GM19395 (cell line): ENCODE data around the gene VAT1L.
"Not testable (repeated sequence)": the region's sequence is repeated elsewhere in the genome, so short reads cannot be mapped to it uniquely, and the experiment has no call there.

Source experiments
- ATAC-seq: cut with Tn5 transposase; IDR thresholded peaks from one replicate; pipeline ENCODE4 v1.9.1; 2021; ENCODE audit warnings: mild to moderate bottlenecking, moderate library complexity; ENCODE audit not compliant: unreplicated experiment

Gene VAT1L

GRCh38 chr16:77986011-77986740, 197.8 kb downstream of the VAT1L start:
- ATAC-seq, result no peak

DNA sequence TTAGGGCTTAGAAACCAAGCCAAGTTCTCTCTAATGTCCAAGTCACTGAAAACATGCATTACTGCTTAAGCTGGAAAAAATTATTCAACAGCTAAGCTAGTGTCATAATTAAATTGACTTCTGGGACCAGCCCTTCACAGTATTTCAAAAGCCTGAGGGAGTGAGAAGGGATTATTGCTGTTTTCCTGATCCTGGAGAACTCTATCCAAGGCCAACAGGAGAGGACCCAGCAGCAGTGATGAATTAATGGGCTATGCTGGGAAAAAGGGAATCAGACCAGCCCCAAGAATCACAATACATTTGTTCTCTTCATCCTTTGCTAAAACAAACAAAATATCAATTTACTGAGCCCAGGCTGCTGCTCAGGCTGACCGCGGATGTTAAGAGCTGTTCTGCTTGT, 199.4 kb downstream of the VAT1L start:
- ATAC-seq, result no peak

DNA sequence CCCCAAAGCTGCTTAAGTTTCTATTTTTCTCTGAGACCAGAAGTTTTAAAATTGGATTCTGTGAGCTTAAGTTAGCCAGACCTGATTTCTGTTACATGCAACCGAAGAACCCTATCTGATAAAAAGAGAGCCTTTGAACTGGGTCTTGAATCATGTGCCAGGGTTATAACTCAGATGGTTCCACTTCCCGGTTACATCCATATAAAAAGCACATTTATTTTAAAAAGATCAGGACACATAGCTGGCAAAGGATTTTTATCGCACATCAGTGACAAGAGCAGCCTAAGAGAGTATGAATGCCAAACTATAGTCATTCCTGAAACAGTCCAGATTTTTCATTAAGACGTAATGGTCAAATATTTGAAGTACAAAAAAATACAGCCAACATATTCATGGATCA, 201.5 kb downstream of the VAT1L start:
- no peak for ATAC-seq

DNA sequence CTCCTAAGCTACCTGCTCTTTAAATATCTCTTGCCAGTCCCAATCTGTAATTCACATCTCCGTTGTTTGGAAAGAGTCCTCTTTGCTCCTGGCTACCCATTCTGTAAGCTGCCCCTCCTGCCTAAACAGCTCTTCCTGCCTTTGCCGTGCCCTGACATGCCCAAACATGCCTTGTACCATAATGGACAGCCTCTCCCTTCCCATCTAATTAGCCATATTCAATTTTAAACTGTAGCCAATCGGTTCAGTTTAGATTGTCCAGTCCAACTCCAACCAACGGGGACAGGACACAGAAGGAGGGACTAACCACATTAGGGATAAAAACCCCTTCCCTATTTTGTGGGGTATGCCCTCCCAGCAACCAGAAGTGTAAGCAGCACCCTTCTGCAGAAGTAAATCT, 203.3 kb downstream of the VAT1L start:
- no peak for ATAC-seq

DNA sequence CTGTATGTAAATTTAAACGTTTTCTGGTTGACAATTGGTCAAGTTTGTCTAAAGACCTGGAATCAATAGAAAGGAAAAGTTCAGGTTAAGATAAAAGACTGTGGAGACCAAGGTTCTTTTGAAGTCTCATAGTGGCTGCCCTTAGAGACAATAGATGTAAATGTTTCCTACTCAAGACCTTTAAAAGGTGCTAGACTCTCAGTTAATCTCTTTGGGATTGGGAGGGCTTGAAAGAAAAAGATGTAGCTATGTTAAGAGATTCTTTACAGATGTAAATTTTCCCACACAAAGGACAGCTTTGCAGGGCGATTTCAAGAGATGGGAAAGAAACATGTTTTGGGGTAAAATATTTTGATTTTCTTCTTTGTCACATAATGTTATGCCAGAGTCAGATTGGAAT, 204.0 kb downstream of the VAT1L start:
- not testable (repeated sequence) for ATAC-seq

- ATAC-seq, result no peak
Measured at GRCh38 chr16:77993111-77993985, 205.0 kb downstream of the VAT1L start.

GRCh38 chr16:77995843-77996455, 207.6 kb downstream of the VAT1L start:
- no peak for ATAC-seq

DNA sequence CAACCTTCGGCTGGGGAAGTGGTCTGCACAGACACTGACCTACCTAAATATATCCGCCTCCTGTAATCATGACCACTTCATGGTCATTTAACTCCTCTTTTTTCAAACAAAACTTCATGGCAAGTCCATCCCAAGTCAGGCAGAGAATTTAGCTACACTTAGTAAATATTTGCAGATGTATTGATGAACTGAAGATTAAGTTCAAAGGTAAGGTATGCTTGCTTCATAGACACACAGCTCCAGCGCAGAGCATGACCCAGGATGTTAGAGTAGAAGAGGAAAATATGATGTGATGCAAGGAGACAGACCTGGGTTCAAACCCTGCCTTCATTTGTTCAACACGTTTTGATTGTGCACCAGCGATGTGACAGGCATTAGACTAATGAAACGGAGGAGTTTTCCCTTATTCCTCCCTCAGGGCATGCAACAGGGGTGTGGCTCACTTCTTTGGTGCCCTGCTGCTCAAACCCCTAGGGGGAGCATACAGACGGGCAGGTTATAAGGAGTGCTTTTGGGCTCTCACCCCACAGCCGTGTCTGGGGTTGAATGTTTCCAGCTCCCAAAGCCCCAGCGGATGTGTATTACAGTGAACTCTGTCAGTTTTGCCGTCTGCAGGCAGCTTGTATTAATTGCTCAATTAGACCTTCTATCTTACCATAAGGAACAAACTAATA, 210.1 kb downstream of the VAT1L start:
- ATAC-seq, result no peak

- ATAC-seq, result no peak
Measured at GRCh38 chr16:78001451-78002025, 213.2 kb downstream of the VAT1L start.

- peak; percentile 100 for ATAC-seq
Measured at GRCh38 chr16:78002915-78003538, 214.7 kb downstream of the VAT1L start.

- ATAC-seq, result no peak
Measured at GRCh38 chr16:78004517-78004916, 216.2 kb downstream of the VAT1L start.

GRCh38 chr16:78005881-78006280, 217.5 kb downstream of the VAT1L start:
- ATAC-seq, result no peak

DNA sequence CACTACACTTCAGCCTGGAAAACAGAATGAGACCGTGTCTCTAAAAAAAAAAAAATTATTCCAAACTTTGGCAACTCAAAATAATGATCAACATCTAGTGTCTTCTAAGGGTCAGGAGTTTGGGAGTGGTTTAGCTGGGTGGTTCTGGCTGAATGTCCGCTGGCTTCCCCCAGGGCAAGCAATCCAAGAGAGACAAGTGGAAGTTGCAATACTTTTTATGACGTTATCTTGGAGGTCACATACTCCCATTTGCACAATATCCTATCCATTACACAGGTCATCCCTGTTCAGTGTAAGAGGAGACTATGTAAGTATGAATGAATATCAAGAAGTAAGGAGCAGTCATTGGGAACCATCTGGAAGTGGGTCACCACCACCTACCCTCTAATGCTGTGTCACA, 218.8 kb downstream of the VAT1L start:
- ATAC-seq, result no peak

GRCh38 chr16:78022347-78023060, 234.1 kb downstream of the VAT1L start, which contains the start of gene CLEC3A:
Gene CLEC3A, plus strand, starts transcription at chr16:78022548. Its CDS starts 79 bp downstream, at chr16:78022627.
- ATAC-seq, result no peak

DNA sequence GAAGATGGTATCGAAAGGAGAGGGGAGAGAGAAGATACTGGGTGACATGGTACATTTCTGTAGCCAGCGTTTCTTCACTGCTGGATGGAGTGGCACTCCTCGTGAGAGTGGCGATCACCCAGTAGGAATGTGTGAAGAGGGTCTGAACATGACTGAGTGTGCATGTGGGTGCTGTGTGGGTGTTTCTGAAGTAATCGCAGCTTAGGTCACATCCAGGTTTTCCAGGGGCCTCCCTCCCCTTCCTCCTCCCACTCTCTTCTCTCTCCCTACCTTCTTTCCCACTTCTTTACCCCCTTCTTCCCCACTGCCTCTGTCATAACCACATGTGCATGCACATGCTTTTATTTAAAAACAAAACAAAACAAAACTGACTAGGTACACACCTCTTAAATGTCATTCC, 235.8 kb downstream of the VAT1L start:
- no peak for ATAC-seq

DNA sequence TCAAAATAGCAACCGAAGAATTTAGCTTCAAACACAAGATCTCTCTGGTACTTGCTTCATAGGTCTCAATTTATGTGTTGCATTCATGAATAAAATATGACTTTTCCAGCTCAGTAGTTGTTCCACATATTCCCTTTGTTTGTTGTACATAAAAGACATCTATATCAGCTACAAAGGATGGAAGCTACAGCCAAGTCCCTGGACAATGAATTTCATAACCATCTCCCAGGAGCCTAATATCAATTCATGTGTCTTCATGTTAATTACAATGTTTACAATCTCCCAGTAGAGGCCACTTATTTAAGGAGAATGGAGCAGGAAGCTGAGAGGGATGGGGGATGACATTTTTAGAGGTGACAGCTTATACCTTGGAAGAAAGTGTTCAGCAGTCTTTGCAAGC, 237.3 kb downstream of the VAT1L start:
- no peak for ATAC-seq

- ATAC-seq, result no peak
Measured at GRCh38 chr16:78028018-78028417, 239.7 kb downstream of the VAT1L start.
